OCI-LY7 (cell line): ENCODE measurements around the gene OR8S1.

Experiments
- CTCF ChIP-seq: fragments of 200-600 bp; sonication (generic); conservative IDR thresholded peaks from 2 replicates; pipeline ENCODE4 v1.5.1; 2014; ENCODE audit warnings: mild to moderate bottlenecking, antibody characterized with exemption, low read length, moderate library complexity, mixed read lengths
- EZH2phosphoT487 ChIP-seq: fragments of 200-600 bp; sonication (generic); IDR thresholded peaks from 2 replicates; pipeline ENCODE4 v1.6.1; 2018; ENCODE audit warnings: low read depth, borderline replicate concordance, mild to moderate bottlenecking, mixed run types, antibody characterized with exemption, low read length, moderate library complexity, mixed read lengths

- TF ChIP-seq CTCF: no peak
- TF ChIP-seq EZH2phosphoT487: no peak
Observed at GRCh38 chr12:48545833-48546469, 20.5 kb downstream of the OR8S1 start.
